NCI-H1436 (cell line): ENCODE measurements around the gene RNF39.
"Not testable (repeated sequence)": the region's sequence is repeated elsewhere in the genome, so short reads cannot be mapped to it uniquely, and the experiment has no call there.

Source experiments
- DNase-seq: peaks from one replicate; lab custom pipeline; 2025; lab: John Stamatoyannopoulos, UW

RNF39 gene

GRCh38 chr6:30062471-30063178, 12.9 kb downstream of the RNF39 start:
- DNase-seq = no peak

GRCh38 chr6:30061858-30062458, 13.6 kb downstream of the RNF39 start:
- DNase-seq = no peak

GRCh38 chr6:30061092-30061857, 14.3 kb downstream of the RNF39 start, which contains the start of gene POLR1H:
TSS of gene POLR1H (plus strand) at chr6:30061265. CDS start at chr6:30061525, 260 bp downstream.
- peak; percentile 93 for DNase-seq

GRCh38 chr6:30060606-30061091, 14.9 kb downstream of the RNF39 start:
- DNase-seq = no peak

- no peak for DNase-seq
Measured at GRCh38 chr6:30055513-30055912, 20.1 kb downstream of the RNF39 start.

- no peak for DNase-seq
Measured at GRCh38 chr6:30053682-30054081, 21.9 kb downstream of the RNF39 start.

GRCh38 chr6:30047220-30047619, 28.3 kb downstream of the RNF39 start:
- no peak for DNase-seq

- DNase-seq = no peak
Measured at GRCh38 chr6:30044630-30045029, 30.9 kb downstream of the RNF39 start.

GRCh38 chr6:30043744-30044143, 31.8 kb downstream of the RNF39 start:
- DNase-seq = no peak

GRCh38 chr6:30042914-30043313, 32.7 kb downstream of the RNF39 start:
- no peak for DNase-seq

GRCh38 chr6:30042476-30042875, 33.1 kb downstream of the RNF39 start:
- DNase-seq = no peak

GRCh38 chr6:30041821-30042220, 33.7 kb downstream of the RNF39 start:
- DNase-seq = no peak

GRCh38 chr6:30041221-30041620, 34.3 kb downstream of the RNF39 start:
- no peak for DNase-seq

GRCh38 chr6:30037182-30037788, 38.3 kb downstream of the RNF39 start:
- DNase-seq = no peak

- no peak for DNase-seq
Measured at GRCh38 chr6:30035784-30036183, 39.8 kb downstream of the RNF39 start.

GRCh38 chr6:30033440-30033839, 42.1 kb downstream of the RNF39 start:
- DNase-seq = not testable (repeated sequence)

- DNase-seq = no peak
Measured at GRCh38 chr6:30031381-30031780, 44.2 kb downstream of the RNF39 start.

GRCh38 chr6:30029588-30029987, 46.0 kb downstream of the RNF39 start:
- DNase-seq = no peak

- no peak for DNase-seq
Measured at GRCh38 chr6:30025186-30025585, 50.4 kb downstream of the RNF39 start.

GRCh38 chr6:30022712-30023111, 52.9 kb downstream of the RNF39 start:
- DNase-seq = not testable (repeated sequence)

- no peak for DNase-seq
Measured at GRCh38 chr6:30022189-30022588, 53.4 kb downstream of the RNF39 start.

GRCh38 chr6:30020626-30021025, 54.9 kb downstream of the RNF39 start:
- no peak for DNase-seq
